GM19240 (cell line): ENCODE results near the gene SLC66A3.

Experiments used
- DNase-seq: peaks from one replicate; pipeline ENCODE4 v3.0.0; 2011; ENCODE audit warnings: low spot score; ENCODE audit not compliant: insufficient read length

Gene SLC66A3

GRCh38 chr2:11155381-11156035 is at the start of gene SLC66A3:
TSS of gene SLC66A3 (plus strand) at chr2:11155467. CDS start at chr2:11155547, 80 bp downstream.
- DNase-seq = no peak

GRCh38 chr2:11109002-11109401 is 46.3 kb upstream of the SLC66A3 start:
- no peak for DNase-seq

- DNase-seq = no peak
Measured at GRCh38 chr2:11112870-11113428, 42.3 kb upstream of the SLC66A3 start.

- DNase-seq = no peak
Measured at GRCh38 chr2:11117776-11118175, 37.5 kb upstream of the SLC66A3 start.

GRCh38 chr2:11118761-11119160 is 36.5 kb upstream of the SLC66A3 start:
- DNase-seq = no peak

DNA sequence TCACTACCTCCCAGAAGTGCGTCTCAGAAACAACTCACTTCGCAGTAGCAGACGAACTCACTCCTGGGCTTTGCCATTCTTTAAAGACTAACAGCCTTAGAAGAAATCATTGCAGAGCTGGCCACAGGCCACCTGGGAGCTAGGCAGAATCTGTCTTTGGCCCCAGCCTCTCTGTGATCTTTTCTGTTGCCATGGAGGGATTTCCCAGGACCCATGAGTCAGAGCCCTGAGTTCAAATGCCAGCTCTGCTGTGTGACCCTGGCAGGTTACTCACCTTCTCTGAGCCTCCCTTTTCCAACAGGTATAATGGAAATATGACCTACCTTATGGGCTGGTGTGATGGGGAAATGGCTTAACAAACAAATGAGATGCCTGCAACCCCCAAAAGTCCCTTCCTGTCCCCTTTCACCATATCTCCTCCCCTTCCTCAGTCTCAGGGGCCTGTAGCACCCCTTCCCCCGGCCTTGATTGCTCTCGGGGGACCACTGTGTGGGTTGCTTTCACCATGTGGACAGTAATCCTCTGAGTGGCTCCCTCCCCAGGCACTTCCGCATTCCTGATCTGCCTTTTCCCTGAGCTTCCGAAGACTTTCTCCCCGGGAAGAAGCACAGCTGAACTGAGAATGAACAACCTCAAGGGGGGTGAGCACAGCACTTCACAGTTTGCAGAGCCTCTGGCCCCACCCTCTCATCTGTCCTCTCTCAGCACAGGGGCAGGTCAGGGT is 34.0 kb upstream of the SLC66A3 start:
- DNase-seq = no peak

DNA sequence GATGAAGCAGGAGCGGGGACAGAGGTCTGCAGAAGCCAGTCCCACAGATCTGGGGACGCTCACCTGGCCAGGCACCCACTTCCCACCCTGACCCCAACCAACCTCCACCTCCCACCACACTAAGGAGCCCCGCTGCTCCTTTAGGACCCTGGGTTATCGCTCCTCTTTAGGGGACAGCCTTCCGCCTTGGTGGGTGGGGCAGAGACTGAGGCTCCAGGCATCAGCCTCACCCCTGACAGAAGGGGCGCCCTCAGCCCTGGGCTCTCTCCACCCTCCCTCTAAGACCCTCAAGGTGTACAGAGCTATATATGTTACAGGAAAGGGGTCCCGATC is 33.5 kb upstream of the SLC66A3 start:
- DNase-seq = no peak

DNA sequence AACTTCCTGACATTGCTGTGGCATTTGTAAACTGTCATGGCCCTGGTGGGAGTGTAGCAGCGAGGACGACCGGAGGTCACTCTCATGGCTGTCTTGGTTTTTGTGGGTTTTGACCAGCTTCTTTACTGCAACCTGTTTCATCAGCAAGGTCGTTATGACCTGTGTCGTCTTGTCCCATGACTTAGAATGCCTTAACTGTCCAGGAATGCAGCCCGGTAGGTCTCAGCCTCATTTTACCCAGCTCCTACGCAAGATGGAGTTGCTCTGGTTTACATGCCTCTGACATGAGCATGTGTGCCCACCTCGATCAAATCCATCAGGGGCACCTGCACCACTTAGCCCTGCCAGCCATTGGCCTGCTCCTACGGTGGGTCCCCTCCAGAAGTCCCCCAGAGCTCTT is 32.9 kb upstream of the SLC66A3 start:
- no peak for DNase-seq

DNA sequence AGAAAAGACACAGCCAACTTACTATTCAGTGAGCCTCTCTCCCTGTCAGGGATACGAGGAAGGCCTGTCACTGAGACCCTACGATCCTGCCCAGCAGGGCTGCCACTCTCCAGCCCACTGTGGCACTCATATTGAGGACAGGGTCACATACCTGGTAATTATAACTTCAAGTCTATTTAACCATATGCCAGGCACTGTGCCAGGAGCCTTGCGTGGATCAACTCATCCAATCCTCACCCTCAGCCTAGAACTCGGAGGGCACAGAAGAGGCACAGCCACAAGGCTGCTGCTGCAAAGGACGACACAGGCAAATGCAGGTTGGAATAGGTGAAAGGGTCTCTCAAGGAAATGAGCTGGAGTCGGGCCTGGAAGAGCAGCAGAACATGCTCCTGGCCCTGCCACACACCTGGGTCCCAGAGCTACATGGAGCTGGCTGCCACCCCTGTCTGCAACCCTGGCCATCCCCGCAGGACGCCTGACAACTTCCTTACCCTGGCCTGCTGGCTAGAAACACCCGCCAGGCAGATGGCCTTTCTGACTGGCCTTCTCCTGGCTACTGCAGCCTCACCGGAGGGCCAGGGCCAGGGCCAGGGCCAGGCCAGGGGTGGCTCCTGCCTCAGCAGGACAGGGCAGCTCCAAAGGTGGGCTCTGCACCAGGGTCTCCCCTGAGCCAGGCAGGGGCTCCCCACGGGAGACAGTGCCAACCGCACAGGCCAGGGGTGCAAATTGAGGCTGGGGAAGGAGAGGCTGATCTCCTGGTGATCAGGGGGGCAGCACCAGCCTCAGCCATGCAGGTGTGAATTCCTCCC is 32.1 kb upstream of the SLC66A3 start:
- DNase-seq = no peak

GRCh38 chr2:11123856-11124759 is 31.2 kb upstream of the SLC66A3 start:
- peak; percentile 29 for DNase-seq

- no peak for DNase-seq
Measured at GRCh38 chr2:11124760-11125068, 30.6 kb upstream of the SLC66A3 start.

- DNase-seq = no peak
Measured at GRCh38 chr2:11127761-11128160, 27.5 kb upstream of the SLC66A3 start.

DNA sequence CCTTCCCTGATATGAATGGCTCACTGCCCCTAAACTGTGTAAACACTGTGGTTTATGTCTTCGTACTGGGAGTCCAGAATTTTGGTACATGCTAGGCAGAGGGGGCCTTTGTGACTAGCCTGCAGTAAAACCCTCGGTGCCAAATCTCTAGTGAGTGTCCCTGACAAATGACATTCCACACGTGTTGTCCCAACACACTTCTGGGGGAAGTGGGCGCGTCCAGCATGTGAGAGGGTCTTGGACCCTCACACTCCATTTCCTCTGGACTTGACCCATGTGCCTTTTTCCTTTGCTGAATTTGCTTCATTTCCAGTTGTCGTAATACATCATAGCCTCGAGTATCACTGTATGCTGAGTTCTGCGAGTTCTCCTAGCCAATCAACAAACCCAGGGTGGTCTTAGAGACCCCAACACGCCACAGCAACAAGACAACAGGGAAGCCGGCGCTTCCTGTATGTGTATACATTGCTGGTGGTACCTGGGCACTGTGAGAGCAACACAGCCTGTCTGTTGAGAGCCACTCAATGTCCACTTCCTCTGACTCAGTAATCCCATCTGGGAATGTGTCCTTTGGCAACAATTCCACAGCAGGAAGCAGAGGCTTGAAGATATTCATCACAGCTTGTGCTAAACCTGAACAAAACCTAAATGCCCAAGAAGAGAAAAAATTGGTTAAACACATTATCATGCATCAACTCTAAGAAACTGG is 26.9 kb upstream of the SLC66A3 start:
- no peak for DNase-seq

- peak; percentile 47 for DNase-seq
Measured at GRCh38 chr2:11129598-11130449, 25.4 kb upstream of the SLC66A3 start.

DNA sequence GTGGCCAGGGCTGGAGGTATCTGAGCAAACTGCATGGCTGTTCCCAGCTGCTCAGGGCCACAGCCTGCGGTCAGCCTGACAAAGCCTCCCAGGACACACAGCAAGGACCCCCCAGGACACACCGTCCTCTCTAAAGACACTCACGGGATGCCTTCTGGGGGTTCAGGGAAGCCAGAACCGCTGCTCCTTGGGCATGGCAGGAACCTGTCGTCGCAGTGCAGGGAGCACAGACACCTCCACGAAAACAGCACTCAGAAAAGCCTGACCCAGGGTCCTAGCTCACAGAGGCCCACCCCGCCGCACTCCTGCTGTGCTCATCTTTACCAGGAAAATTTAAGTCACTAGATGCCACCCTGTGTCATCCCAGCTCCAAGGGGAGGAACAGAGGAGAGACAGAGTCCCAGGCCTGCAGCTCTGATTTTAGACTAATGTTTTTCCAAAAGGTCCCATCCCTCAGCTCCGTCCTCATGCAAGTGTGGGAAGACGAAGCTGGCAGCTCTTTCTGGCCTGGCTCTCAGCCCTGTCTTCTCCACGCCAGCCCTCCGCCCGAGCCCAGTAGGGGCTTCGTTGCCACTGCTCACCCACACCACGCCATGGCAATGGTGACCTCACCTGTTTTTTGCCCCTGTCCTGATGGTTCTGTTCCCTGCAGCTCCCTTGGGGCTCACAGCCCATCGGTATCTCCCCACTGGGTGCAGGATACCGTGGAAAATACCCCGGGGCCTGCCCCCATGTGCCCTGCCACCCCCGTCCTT is 23.9 kb upstream of the SLC66A3 start:
- DNase-seq = no peak

GRCh38 chr2:11132036-11132671 is 23.1 kb upstream of the SLC66A3 start:
- no peak for DNase-seq

GRCh38 chr2:11133238-11133935 is 21.9 kb upstream of the SLC66A3 start:
- DNase-seq = no peak

GRCh38 chr2:11133936-11134320 is 21.3 kb upstream of the SLC66A3 start:
- no peak for DNase-seq
